ENCODE measurements around the gene CFI.

GRCh38 chr4:109826719-109827118, 24.9 kb upstream of the CFI start:
- TF ChIP-seq EZH2 (IDR thresholded peaks at IDR 0.05; ENCODE audit: insufficient read depth, poor library complexity, severe bottlenecking) (no peak), EZH2phosphoT487 (IDR thresholded peaks at IDR 0.05; ENCODE audit: insufficient read depth, low read depth) (no peak)
